T-cell (primary cell): Measurements from ENCODE around the gene GJA10. TPM values are rescaled to one million over a fixed set of nuclear protein-coding genes. Genes with fewer than 3 reads are reported as not detected.

ENCODE experiments used
- ATAC-seq, 4 experiments: fragments of 200-7000 bp in 3 of 4; fragments of 150-1000 bp in 1 of 4; cut with Tn5 transposase; replicated peaks in 1 of 4; 1 replicate in 3 of 4; 2 replicates in 1 of 4; pipeline ENCODE4 v1.10.0; 2021; ENCODE audit warnings: moderate library complexity in 3 of 4, mild to moderate bottlenecking in 2 of 4, moderate number of reproducible peaks in 1 of 4
- CTCF ChIA-PET, 2 donors: fragments of 300-600 bp; sonication (Branson Sonifier 250); formaldehyde crosslinking; loops; one replicate each; lab custom pipeline; 2022; ENCODE audit warnings: antibody characterized with exemption in 2 of 2; lab: Charles Lee
- POLR2A ChIA-PET, 2 donors: fragments of 300-600 bp; sonication (Branson Sonifier 250); formaldehyde crosslinking; loops; one replicate each; lab custom pipeline; 2022; ENCODE audit warnings: antibody characterized with exemption in 2 of 2; lab: Charles Lee
- DNase-seq, 35 experiments: peaks; one replicate each; pipeline versions ENCODE4 v3.0.0 to v3.0.0-alpha.2; 2013 to 2023
- H3K27ac ChIP-seq: one replicate; pipeline ENCODE4 v1.5.1; 2013; ENCODE audit warnings: low read length
- H3K27me3 ChIP-seq, 2 experiments: replicated peaks in 1 of 2; 1 replicate in 1 of 2; 2 replicates in 1 of 2; pipeline versions ENCODE4 v1.6.1 to v1.7.0; 2013; ENCODE audit warnings: low read length in 1 of 2, mixed read lengths in 1 of 2; ENCODE audit not compliant: control insufficient read depth in 2 of 2, insufficient read depth in 2 of 2; ENCODE audit errors: extremely low read depth in 1 of 2
- H3K36me3 ChIP-seq, 2 donors: 1 replicate in 1 of 2; 2 replicates in 1 of 2; pipeline versions ENCODE4 v1.6.1 to v1.7.0; 2013; ENCODE audit warnings: low read length in 1 of 2; ENCODE audit not compliant: control insufficient read depth in 2 of 2, insufficient read depth in 1 of 2; ENCODE audit errors: extremely low read depth in 1 of 2
- H3K4me1 ChIP-seq, 2 experiments: 1 replicate in 1 of 2; 2 replicates in 1 of 2; pipeline versions ENCODE4 v1.6.1 to v1.7.0; 2013; ENCODE audit warnings: low read length in 2 of 2, mixed read lengths in 1 of 2; ENCODE audit not compliant: insufficient read depth in 2 of 2, control insufficient read depth in 1 of 2; ENCODE audit errors: extremely low read depth in 1 of 2
- H3K4me3 ChIP-seq, 2 donors: 1 replicate in 1 of 2; 2 replicates in 1 of 2; pipeline versions ENCODE4 v1.5.1 to v1.7.0; 2013; ENCODE audit warnings: mild to moderate bottlenecking in 2 of 2, low read length in 1 of 2, moderate library complexity in 1 of 2; ENCODE audit not compliant: control insufficient read depth in 1 of 2; ENCODE audit errors: extremely low read depth in 1 of 2
- H3K9me3 ChIP-seq: 2 replicates; pipeline ENCODE4 v1.7.0; 2013
- H3K27ac Mint-ChIP-seq, 2 donors: one replicate each; pipeline ENCODE4 v1.8.0; 2020 to 2021; ENCODE audit warnings: mild to moderate bottlenecking in 2 of 2, mixed read lengths in 2 of 2
- H3K27me3 Mint-ChIP-seq, 2 donors: one replicate each; pipeline ENCODE4 v1.8.0; 2021 to 2022; ENCODE audit warnings: mixed read lengths in 2 of 2
- H3K36me3 Mint-ChIP-seq: one replicate; pipeline ENCODE4 v1.8.0; 2021; ENCODE audit warnings: mixed read lengths
- H3K4me1 Mint-ChIP-seq, 3 donors: one replicate each; pipeline ENCODE4 v1.8.0; 2020 to 2022; ENCODE audit warnings: mixed read lengths in 3 of 3, mild to moderate bottlenecking in 1 of 3
- H3K4me3 Mint-ChIP-seq, 3 donors: one replicate each; pipeline ENCODE4 v1.8.0; 2020 to 2022; ENCODE audit warnings: mild to moderate bottlenecking in 3 of 3, mixed read lengths in 3 of 3, moderate library complexity in 3 of 3
- H3K9me3 Mint-ChIP-seq, 3 donors: one replicate each; pipeline ENCODE4 v1.8.0; 2020 to 2022; ENCODE audit warnings: mixed read lengths in 3 of 3
- WGBS: methylation state at CpG from one replicate; pipeline ENCODE4 v1.1.5; 2013; ENCODE audit warnings: missing lambda C conversion rate; ENCODE audit not compliant: insufficient coverage; 5-methylcytosine and 5-hydroxymethylcytosine counted together
- total RNA-seq, 35 experiments: library from RNA in 6 of 35; stranded (reverse) in 6 of 35; fragments of 120-200 nt in 1 of 35; gene quantifications; one replicate each; pipeline versions ENCODE4 v1.2.1 to v1.2.4 and lab custom pipeline; 2013 to 2026

Gene GJA10
- total RNA-seq, 5 donors from 2014 or later (not counting 1 experiment from before 2014, with no cell fraction given) = not detected

DNA sequence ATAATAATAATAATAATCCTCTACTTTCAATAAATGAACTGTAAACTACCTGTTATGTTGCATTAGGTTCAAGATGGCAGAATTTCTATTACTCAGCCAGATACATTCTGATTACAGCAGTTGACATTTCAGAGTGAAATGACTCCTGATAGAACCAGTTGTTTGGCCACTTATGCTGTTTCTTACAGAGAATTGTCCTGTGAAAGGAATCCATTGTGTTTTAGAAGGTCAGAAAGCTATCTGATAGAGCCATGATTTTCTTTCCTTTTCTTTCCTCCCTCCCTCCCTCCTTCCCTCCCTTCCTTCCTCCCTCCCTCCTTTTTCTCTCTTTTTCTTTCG lies 16.6 kb downstream of the GJA10 start:
- ChIA-PET POLR2A (interaction anchor here in 1 of 2 donors (0.6 kb wide), 1 partner anchor 10 kb away, joined by 4 read pairs; no protein-coding TSS in a partner anchor), CTCF (interaction anchor here (0.6 to 0.7 kb wide), 2 partner anchors 563 to 730 kb away, joined by 3 to 4 read pairs; no protein-coding TSS in a partner anchor)
- H3K9me3 Mint-ChIP-seq = peaks cover 2 to 6% (median 3%) of the 10 kb centered on the region in 3 donors
- WGBS = no CpG with 5 or more reads among the region's 1 CpG
- H3K27ac ChIP-seq = no peak overlapping the region
- H3K36me3 ChIP-seq = no peaks in the 10 kb centered on the region
- H3K27me3 Mint-ChIP-seq = peaks cover 0 to 5% of the 10 kb centered on the region in 2 donors
- H3K27ac Mint-ChIP-seq = no peak overlapping the region
- peaks cover 2 to 8% (median 5%) of the 10 kb centered on the region in 3 donors for H3K4me1 Mint-ChIP-seq
- ATAC-seq = no peak
- no peaks in the 10 kb centered on the region for H3K4me1 ChIP-seq
- no peaks in the 10 kb centered on the region for H3K9me3 ChIP-seq
- no peak for DNase-seq
- no peak overlapping the region for H3K4me3 Mint-ChIP-seq
- peaks cover 0 to 7% of the 10 kb centered on the region in 2 experiments for H3K27me3 ChIP-seq
- H3K36me3 Mint-ChIP-seq = no peaks in the 10 kb centered on the region
- H3K4me3 ChIP-seq = no peak overlapping the region

DNA sequence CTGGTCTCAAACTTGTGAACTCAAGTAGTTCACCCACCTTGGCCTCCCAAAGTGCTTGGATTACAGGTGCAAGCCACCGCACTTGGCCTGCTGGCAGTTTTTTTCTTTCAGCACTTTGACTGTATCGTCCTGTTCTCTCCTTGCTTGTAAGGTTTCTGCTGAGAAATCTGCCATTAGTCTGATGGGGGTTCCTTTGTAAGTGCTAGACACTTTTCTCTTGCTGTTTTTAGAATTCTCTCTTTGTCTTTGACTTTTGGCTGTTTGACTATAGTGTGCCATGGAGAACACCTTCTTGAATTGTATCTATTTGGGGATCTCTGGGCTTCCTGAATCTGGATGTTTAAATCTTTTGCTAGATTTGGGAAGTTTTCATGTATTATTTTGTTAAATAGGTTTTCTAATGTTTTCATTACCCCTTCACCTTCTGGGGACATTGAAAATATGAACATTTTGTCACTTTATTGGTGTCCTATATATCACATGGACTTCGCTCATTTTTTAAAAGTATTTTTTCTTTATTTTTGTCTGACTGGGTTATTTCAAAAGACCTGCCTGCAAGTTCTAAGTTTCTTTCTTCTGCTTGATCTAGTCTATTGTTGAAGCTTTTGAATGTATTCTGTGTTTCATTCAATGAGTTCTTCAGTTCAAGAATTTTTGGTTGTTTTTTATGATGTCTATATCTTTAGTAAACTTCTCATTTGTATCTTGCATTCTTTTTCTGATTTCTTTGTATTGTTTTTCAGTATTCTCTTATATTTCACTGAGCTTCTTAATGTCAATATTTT lies 22.1 kb downstream of the GJA10 start:
- WGBS = 100% methylated on average over 2 of the region's 3 CpGs
- ATAC-seq (no peak), DNase-seq (no peak)
- Histone ChIP-seq H3K9me3 (no peaks in the 10 kb centered on the region), H3K4me1 (no peaks in the 10 kb centered on the region), H3K27ac (no peak overlapping the region), H3K27me3 (peaks cover 0 to 21% of the 10 kb centered on the region in 2 experiments), H3K36me3 (no peaks in the 10 kb centered on the region), H3K4me3 (no peak overlapping the region)
- Mint-ChIP-seq H3K27me3 (peaks cover 0 to 4% of the 10 kb centered on the region in 2 donors), H3K36me3 (peaks cover 12% of the 10 kb centered on the region), H3K27ac (no peak overlapping the region), H3K4me3 (no peak overlapping the region), H3K9me3 (peaks cover 9 to 19% (median 13%) of the 10 kb centered on the region in 3 donors), H3K4me1 (peaks cover 0 to 3% (median 1%) of the 10 kb centered on the region in 3 donors)
- POLR2A ChIA-PET = interaction anchor here in 1 of 2 donors (0.5 kb wide), 1 partner anchor 495 kb away, joined by 10 read pairs; no protein-coding TSS in a partner anchor
- CTCF ChIA-PET = no interaction called here

DNA sequence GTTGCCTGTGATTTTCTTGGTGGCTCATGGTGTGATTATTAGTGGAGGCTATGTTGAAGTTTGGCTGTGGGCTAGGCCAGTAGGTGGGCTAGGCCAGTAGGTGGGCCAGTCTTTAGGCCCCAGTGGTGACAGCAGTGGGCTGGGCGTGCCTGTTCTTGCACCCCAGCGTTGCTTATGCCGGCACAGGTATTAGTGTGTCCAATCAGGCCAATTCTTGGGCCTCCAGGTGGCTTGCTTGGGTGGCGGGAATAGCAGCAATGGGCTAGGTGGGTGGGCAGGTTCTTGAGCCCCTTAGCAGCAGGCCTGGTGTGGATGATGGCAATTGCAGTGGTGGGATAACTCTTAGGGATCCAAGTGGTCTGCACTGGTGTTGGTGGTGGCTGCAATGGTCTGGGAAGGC lies 22.9 kb downstream of the GJA10 start:
- POLR2A ChIA-PET = no interaction called here
- Histone ChIP-seq H3K4me1 (no peaks in the 10 kb centered on the region), H3K27ac (no peak overlapping the region), H3K9me3 (no peaks in the 10 kb centered on the region), H3K36me3 (no peaks in the 10 kb centered on the region), H3K27me3 (peaks cover 0 to 23% of the 10 kb centered on the region in 2 experiments), H3K4me3 (no peak overlapping the region)
- peaks cover 12% of the 10 kb centered on the region for H3K36me3 Mint-ChIP-seq
- no peak for ATAC-seq
- H3K4me1 Mint-ChIP-seq = peaks cover 0 to 3% (median 0%) of the 10 kb centered on the region in 3 donors
- no peak overlapping the region for H3K27ac Mint-ChIP-seq
- H3K9me3 Mint-ChIP-seq = peaks cover 9 to 19% (median 13%) of the 10 kb centered on the region in 3 donors
- WGBS = 94% methylated on average over 4 of the region's 4 CpGs
- H3K4me3 Mint-ChIP-seq = no peak overlapping the region
- DNase-seq = no peak
- peaks cover 0 to 4% of the 10 kb centered on the region in 2 donors for H3K27me3 Mint-ChIP-seq
- CTCF ChIA-PET = no interaction called here

DNA sequence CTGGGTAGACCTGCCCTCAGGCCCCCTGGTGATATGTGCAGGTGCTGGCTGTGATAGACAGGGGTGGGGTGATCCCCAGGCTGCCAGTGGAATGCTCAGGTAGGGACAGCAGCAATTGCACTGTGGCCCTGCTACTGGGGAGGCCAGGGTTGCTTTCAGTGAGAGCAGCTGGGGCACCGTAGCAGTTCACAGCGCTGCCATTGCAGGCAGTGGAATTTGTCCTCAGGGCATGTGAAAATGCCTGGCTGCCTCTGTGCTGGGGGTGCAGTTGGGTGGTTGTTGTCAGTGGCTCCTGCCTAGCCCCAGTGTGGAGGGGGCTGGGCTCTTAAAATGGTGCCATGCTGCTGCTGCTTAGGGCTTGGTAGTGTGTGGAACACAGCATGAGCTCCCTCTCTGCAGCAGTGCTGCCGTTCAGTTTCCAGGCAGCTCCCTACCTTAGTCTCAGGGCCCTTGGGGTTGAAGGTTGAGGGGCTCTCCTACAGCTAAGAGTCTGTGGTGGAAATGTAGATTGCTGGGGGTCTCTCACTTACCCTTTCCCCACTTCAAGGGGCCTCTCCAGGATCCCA lies 23.6 kb downstream of the GJA10 start:
- Histone ChIP-seq H3K27ac (no peak overlapping the region), H3K4me1 (no peaks in the 10 kb centered on the region), H3K27me3 (peaks cover 0 to 25% of the 10 kb centered on the region in 2 experiments), H3K36me3 (no peaks in the 10 kb centered on the region), H3K4me3 (no peak overlapping the region), H3K9me3 (no peaks in the 10 kb centered on the region)
- DNase-seq (no peak), ATAC-seq (no peak)
- no peak overlapping the region for H3K27ac Mint-ChIP-seq
- peaks cover 0 to 3% (median 0%) of the 10 kb centered on the region in 3 donors for H3K4me1 Mint-ChIP-seq
- H3K9me3 Mint-ChIP-seq = peaks cover 9 to 19% (median 13%) of the 10 kb centered on the region in 3 donors
- H3K4me3 Mint-ChIP-seq = no peak overlapping the region
- CTCF ChIA-PET = interaction anchor here in 1 of 2 donors (0.5 kb wide), 1 partner anchor 14 kb away, joined by 3 read pairs; no protein-coding TSS in a partner anchor
- POLR2A ChIA-PET = no interaction called here
- 100% methylated on average over 2 of the region's 3 CpGs for WGBS
- H3K36me3 Mint-ChIP-seq = peaks cover 12% of the 10 kb centered on the region
- peaks cover 2 to 4% of the 10 kb centered on the region in 2 donors for H3K27me3 Mint-ChIP-seq

DNA sequence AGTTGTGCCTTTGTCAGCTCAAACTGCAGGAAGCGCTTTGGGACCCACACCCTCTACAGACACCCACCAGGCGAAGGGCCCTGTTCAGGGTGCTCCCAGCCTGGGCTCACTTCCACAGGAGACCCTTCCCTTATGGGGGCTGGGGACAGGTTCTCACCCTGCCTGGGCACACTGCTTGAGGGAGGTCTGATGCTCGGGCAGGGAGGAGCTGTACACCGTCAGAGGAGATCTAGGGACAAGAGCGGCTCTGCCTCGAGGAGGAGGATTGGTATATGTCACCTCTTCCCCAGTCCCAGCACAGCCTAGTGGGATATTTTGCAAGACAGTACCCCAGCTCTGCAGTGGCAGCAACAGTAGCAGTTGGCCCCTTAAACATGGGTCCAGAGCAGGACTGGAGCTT lies 26.9 kb downstream of the GJA10 start:
- H3K4me1 ChIP-seq = no peaks in the 10 kb centered on the region
- peaks cover 8 to 11% (median 9%) of the 10 kb centered on the region in 3 donors for H3K9me3 Mint-ChIP-seq
- peaks cover 11% of the 10 kb centered on the region for H3K36me3 Mint-ChIP-seq
- peak in 1 of 4 experiments; percentile 28 for ATAC-seq
- H3K9me3 ChIP-seq = no peaks in the 10 kb centered on the region
- no peak overlapping the region for H3K27ac ChIP-seq
- WGBS = no CpG with 5 or more reads among the region's 6 CpGs
- H3K4me3 ChIP-seq = no peak overlapping the region
- no peaks in the 10 kb centered on the region for H3K36me3 ChIP-seq
- ChIA-PET POLR2A (interaction anchor here in 1 of 2 donors (0.5 kb wide), 1 partner anchor 10 kb away, joined by 4 read pairs; no protein-coding TSS in a partner anchor), CTCF (interaction anchor here in 1 of 2 donors (2.6 kb wide), 1 partner anchor 19 kb away, joined by 9 read pairs; no protein-coding TSS in a partner anchor)
- H3K27me3 ChIP-seq = peaks cover 0 to 22% of the 10 kb centered on the region in 2 experiments
- no peak for DNase-seq
- no peak overlapping the region for H3K27ac Mint-ChIP-seq
- peaks cover 9 to 15% (median 10%) of the 10 kb centered on the region in 3 donors for H3K4me1 Mint-ChIP-seq
- peaks cover 2 to 4% of the 10 kb centered on the region in 2 donors for H3K27me3 Mint-ChIP-seq
- H3K4me3 Mint-ChIP-seq = no peak overlapping the region

DNA sequence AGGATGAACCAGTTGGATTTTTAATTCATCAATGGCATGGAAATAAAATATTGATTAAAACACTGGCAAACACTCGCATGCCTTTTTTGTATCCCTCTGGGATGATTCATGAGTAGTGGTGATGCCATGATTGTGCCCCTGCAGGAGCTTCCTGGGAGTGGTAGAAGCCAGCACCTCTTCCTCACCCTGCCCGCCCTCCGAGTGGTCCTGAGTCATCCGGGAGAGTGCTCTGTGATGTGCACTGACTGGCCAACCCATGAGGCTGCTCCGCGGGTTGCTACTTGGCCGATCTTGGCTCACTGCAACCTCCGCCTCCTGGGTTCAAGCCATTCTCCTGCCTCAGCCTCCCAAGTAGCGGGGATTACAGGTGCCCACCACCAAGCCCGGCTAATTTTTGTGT lies 27.4 kb downstream of the GJA10 start:
- Histone ChIP-seq H3K36me3 (no peaks in the 10 kb centered on the region), H3K27ac (no peak overlapping the region), H3K4me3 (no peak overlapping the region), H3K9me3 (no peaks in the 10 kb centered on the region), H3K27me3 (peaks cover 0 to 22% of the 10 kb centered on the region in 2 experiments), H3K4me1 (peaks cover 0 to under 1% of the 10 kb centered on the region in 2 experiments)
- peaks cover 6% of the 10 kb centered on the region for H3K36me3 Mint-ChIP-seq
- CTCF ChIA-PET = interaction anchor here in 1 of 2 donors (2.6 kb wide), 1 partner anchor 19 kb away, joined by 9 read pairs; no protein-coding TSS in a partner anchor
- H3K27ac Mint-ChIP-seq = no peak overlapping the region
- peaks cover 3 to 6% (median 4%) of the 10 kb centered on the region in 3 donors for H3K9me3 Mint-ChIP-seq
- peaks cover 14 to 20% (median 15%) of the 10 kb centered on the region in 3 donors for H3K4me1 Mint-ChIP-seq
- no peak for ATAC-seq
- peaks cover 2 to 4% of the 10 kb centered on the region in 2 donors for H3K27me3 Mint-ChIP-seq
- DNase-seq = no peak
- WGBS = 96% methylated on average over 8 of the region's 10 CpGs
- POLR2A ChIA-PET = no interaction called here
- H3K4me3 Mint-ChIP-seq = no peak overlapping the region
